Hepatocyte (in vitro differentiated cells): Measurements from ENCODE around the gene LRCH4.

Experiments used
- EZH2 ChIP-seq: fragments of 200-600 bp; sonication (generic); IDR thresholded peaks from 2 replicates; pipeline ENCODE4 v1.6.1; 2016; ENCODE audit warnings: antibody characterized with exemption, mild to moderate bottlenecking, borderline replicate concordance
- TF ChIP-seq, protein P1 (sequence below): fragments of 200-600 bp; sonication (generic); IDR thresholded peaks from 2 replicates; pipeline ENCODE4 v1.5.1; 2016; ENCODE audit warnings: antibody characterized with exemption, mild to moderate bottlenecking; ENCODE audit not compliant: poor library complexity

DNA sequence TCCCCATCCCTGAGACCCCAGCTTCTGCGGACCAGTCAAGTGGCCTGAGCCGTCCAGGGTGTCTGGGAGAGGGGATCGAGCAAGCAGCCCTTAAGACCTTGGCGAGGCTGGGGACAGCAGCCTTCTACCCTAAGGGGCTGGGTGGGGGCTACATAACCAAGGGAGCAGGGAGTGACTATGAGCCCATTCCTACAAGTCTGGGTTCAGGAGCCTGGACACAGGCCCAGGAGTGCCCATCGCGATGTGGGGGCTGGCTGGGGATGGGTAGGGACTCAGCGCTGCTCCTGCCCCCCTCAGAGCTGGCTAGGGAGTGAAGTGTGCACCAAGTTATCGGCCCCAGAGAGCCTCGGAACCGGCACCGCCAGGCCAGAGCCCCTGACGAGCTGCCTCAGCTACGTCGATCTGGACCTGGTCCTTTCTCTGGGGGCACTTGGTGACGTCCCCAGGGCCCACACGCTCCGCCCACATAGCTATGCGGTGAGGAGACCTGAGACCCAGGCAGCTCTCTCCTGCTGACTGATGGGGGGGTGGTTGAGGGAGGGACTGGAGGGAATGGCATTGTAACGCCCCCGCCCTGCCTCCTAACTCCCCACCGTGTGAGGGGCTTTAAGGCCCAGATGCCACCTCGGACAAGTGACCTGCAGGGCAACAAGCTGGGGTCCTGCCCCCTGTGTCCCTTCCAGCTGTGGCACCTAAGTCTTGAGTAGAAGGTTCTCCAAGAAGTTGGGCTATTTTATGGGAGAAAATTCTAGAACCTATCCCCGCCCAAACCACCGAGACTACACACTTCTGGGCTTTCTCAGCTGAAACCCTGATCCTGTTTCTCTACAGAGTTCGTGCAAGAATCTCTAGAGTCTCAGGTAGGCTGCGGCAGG lies 14.7 kb downstream of the LRCH4 start:
- TF ChIP-seq, protein P1, sequence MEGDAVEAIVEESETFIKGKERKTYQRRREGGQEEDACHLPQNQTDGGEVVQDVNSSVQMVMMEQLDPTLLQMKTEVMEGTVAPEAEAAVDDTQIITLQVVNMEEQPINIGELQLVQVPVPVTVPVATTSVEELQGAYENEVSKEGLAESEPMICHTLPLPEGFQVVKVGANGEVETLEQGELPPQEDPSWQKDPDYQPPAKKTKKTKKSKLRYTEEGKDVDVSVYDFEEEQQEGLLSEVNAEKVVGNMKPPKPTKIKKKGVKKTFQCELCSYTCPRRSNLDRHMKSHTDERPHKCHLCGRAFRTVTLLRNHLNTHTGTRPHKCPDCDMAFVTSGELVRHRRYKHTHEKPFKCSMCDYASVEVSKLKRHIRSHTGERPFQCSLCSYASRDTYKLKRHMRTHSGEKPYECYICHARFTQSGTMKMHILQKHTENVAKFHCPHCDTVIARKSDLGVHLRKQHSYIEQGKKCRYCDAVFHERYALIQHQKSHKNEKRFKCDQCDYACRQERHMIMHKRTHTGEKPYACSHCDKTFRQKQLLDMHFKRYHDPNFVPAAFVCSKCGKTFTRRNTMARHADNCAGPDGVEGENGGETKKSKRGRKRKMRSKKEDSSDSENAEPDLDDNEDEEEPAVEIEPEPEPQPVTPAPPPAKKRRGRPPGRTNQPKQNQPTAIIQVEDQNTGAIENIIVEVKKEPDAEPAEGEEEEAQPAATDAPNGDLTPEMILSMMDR = no peak
- no peak for TF ChIP-seq EZH2
